GM23338 (cell line): ENCODE measurements around the gene SNTG2. TPM values are rescaled to one million over a fixed set of nuclear protein-coding genes. Genes with fewer than 3 reads are reported as not detected.

Experiments used
- ATAC-seq: fragments of 200-7000 bp; cut with Tn5 transposase; 3 replicates; pipeline ENCODE4 v1.9.1; 2020
- DNase-seq: peaks from one replicate; pipeline ENCODE4 v3.0.0-alpha.2; 2015; ENCODE audit warnings: low spot score
- H2AFZ ChIP-seq: fragments of 200-600 bp; sonication (generic); 2 replicates; pipeline ENCODE4 v1.8.0; 2016; ENCODE audit warnings: antibody characterized with exemption, mild to moderate bottlenecking, moderate library complexity
- H3F3A ChIP-seq: fragments of 200-600 bp; sonication (generic); replicated peaks from 2 replicates; pipeline ENCODE4 v1.8.0; 2017; ENCODE audit warnings: antibody characterized with exemption, mixed run types, low read depth
- H3K27ac ChIP-seq: fragments of 200-600 bp; sonication (generic); 2 replicates; pipeline ENCODE4 v1.6.1; 2016; ENCODE audit warnings: low read depth
- H3K27me3 ChIP-seq: fragments of 200-600 bp; sonication (generic); 2 replicates; pipeline ENCODE4 v1.8.0; 2016; ENCODE audit warnings: mild to moderate bottlenecking, mixed run types, moderate library complexity; ENCODE audit not compliant: insufficient read depth
- H3K36me3 ChIP-seq: fragments of 200-600 bp; sonication (generic); 2 replicates; pipeline ENCODE4 v1.8.0; 2016; ENCODE audit warnings: mild to moderate bottlenecking; ENCODE audit not compliant: insufficient read depth
- H3K4me1 ChIP-seq: fragments of 200-600 bp; sonication (generic); 2 replicates; pipeline ENCODE4 v1.8.0; 2016; ENCODE audit warnings: mild to moderate bottlenecking, moderate library complexity; ENCODE audit not compliant: insufficient read depth
- H3K4me2 ChIP-seq: fragments of 200-600 bp; sonication (generic); 2 replicates; pipeline ENCODE4 v1.7.1; 2017; ENCODE audit warnings: mixed run types
- H3K4me3 ChIP-seq: fragments of 200-600 bp; sonication (generic); 2 replicates; pipeline ENCODE4 v1.6.1; 2016; ENCODE audit warnings: mixed run types
- H3K79me2 ChIP-seq: fragments of 200-600 bp; sonication (generic); replicated peaks from 2 replicates; pipeline ENCODE4 v1.8.0; 2017; ENCODE audit warnings: mild to moderate bottlenecking; ENCODE audit not compliant: insufficient read depth
- H3K9me2 ChIP-seq: fragments of 200-600 bp; sonication (generic); 2 replicates; pipeline ENCODE4 v1.8.0; 2017; ENCODE audit not compliant: insufficient read depth
- H4K20me1 ChIP-seq: fragments of 200-600 bp; sonication (generic); replicated peaks from 2 replicates; pipeline ENCODE4 v1.8.0; 2017; ENCODE audit warnings: mild to moderate bottlenecking; ENCODE audit not compliant: insufficient read depth
- H3K27ac Mint-ChIP-seq: 2 replicates; pipeline ENCODE4 v1.8.0; 2020; ENCODE audit warnings: inconsistent platforms, mild to moderate bottlenecking, moderate library complexity, mixed read lengths
- H3K27me3 Mint-ChIP-seq: 3 replicates; pipeline ENCODE4 v1.8.0; 2022; ENCODE audit warnings: low read depth, mild to moderate bottlenecking, moderate library complexity, mixed read lengths, inconsistent platforms; ENCODE audit not compliant: insufficient read depth, poor library complexity
- H3K36me3 Mint-ChIP-seq: 3 replicates; pipeline ENCODE4 v1.8.0; 2021; ENCODE audit warnings: low read depth, mild to moderate bottlenecking, inconsistent platforms, moderate library complexity, mixed read lengths
- H3K4me1 Mint-ChIP-seq: 3 replicates; pipeline ENCODE4 v1.8.0; 2020; ENCODE audit warnings: mild to moderate bottlenecking, inconsistent platforms, mixed read lengths
- H3K4me3 Mint-ChIP-seq: 3 replicates; pipeline ENCODE4 v1.8.0; 2021; ENCODE audit warnings: moderate library complexity, mild to moderate bottlenecking, inconsistent platforms, mixed read lengths
- H3K9me3 Mint-ChIP-seq: 3 replicates; pipeline ENCODE4 v1.8.0; 2020; ENCODE audit warnings: moderate library complexity, mild to moderate bottlenecking, inconsistent platforms, mixed read lengths
- CTCF ChIP-seq, 2 experiments: fragments of 200-600 bp in 1 of 2; sonication (generic) in 1 of 2; conservative IDR thresholded peaks; 2 replicates each; pipeline versions ENCODE4 v1.5.1 to v1.6.1; 2016 to 2017; ENCODE audit warnings: antibody characterized with exemption in 2 of 2, low read depth in 2 of 2, mild to moderate bottlenecking in 2 of 2, moderate library complexity in 1 of 2
- EZH2 ChIP-seq: fragments of 200-600 bp; sonication (generic); IDR thresholded peaks from one replicate; pipeline ENCODE4 v1.8.0; 2017; ENCODE audit warnings: antibody characterized with exemption, mild to moderate bottlenecking, low read depth; ENCODE audit not compliant: unreplicated experiment
- ZNF331 ChIP-seq: fragments of 250-450 bp; sonication (Bioruptor Pico); IDR thresholded peaks from 2 replicates; pipeline ENCODE4 v1.5.0; 2020; ENCODE audit warnings: low read depth, mild to moderate bottlenecking, moderate library complexity
- ZNF462 ChIP-seq: fragments of 250-450 bp; sonication (Bioruptor Pico); IDR thresholded peaks from 2 replicates; pipeline ENCODE4 v1.5.0; 2020; ENCODE audit warnings: mild to moderate bottlenecking, moderate library complexity
- polyA plus RNA-seq: library from polyadenylated mRNA; unstranded; fragments of >200 nt; fragmentation: Nextera tagmentation; extraction: Ambion mirVana; gene quantifications from 2 replicates; pipeline ENCODE4 v1.2.1, GENCODE V29; 2016
- total RNA-seq: library from RNA; depleted of rRNA; stranded (reverse); fragments of >200 nt; shearing (Covaris generic); gene quantifications from 2 replicates; pipeline ENCODE4 v1.2.3, GENCODE V29; 2014

Gene SNTG2
- total and polyA plus RNA-seq, 2 experiments from 2014 or later = 27.5 to 60.4 TPM

- Histone ChIP-seq H3K27ac (no peak overlapping the region), H4K20me1 (peaks cover 72% of the 10 kb centered on the region), H3F3A (0 out of 2 replicates have a peak, but pooled peaks cover 6% of the 10 kb centered on the region), H3K4me2 (no peak overlapping the region), H3K27me3 (no peaks in the 10 kb centered on the region), H2AFZ (no peak overlapping the region), H3K4me1 (peaks cover 52% of the 10 kb centered on the region), H3K4me3 (no peak overlapping the region), H3K36me3 (no peaks in the 10 kb centered on the region), H3K9me2 (no peaks in the 10 kb centered on the region), H3K79me2 (peaks cover 96% of the 10 kb centered on the region)
- Mint-ChIP-seq H3K4me1 (peaks cover 64% of the 10 kb centered on the region), H3K36me3 (no peaks in the 10 kb centered on the region), H3K27me3 (peaks cover 8% of the 10 kb centered on the region), H3K9me3 (no peaks in the 10 kb centered on the region), H3K4me3 (no peak overlapping the region), H3K27ac (peak overlapping the region; percentile 61)
- DNase-seq (no peak), ATAC-seq (no peak)
- TF ChIP-seq ZNF331 (CRISPR knock-in tag) (no peak), EZH2 (no peak), CTCF (conservative IDR thresholded peaks at IDR 0.05; ENCODE audit: low read depth in 2 of 2) (no peak), ZNF462 (no peak)
Observed at GRCh38 chr2:959457-959856, 8.8 kb downstream of the SNTG2 start.
